PC-3 (cell line): ENCODE data around the gene PRPF19. TPM values are rescaled to one million over a fixed set of nuclear protein-coding genes. Genes with fewer than 3 reads are reported as not detected.
A peak's percentile ranks its signal among the peaks of the same experiment; 100 is the strongest.

ENCODE experiments used
- ATAC-seq: fragments of 200-7000 bp; cut with Tn5 transposase; 2 replicates; pipeline ENCODE4 v1.9.1; 2020; ENCODE audit warnings: mild to moderate bottlenecking, moderate library complexity
- Bru-seq: library from RNA; stranded (reverse); fragments of 400-500 nt; gene quantifications from one replicate; lab custom pipeline; 2021; lab: Mats Ljungman, UMichigan
- BruChase-seq, 2 experiments: library from RNA; stranded (reverse); fragments of 400-500 nt; gene quantifications; one replicate each; lab custom pipeline; 2021; lab: Mats Ljungman, UMichigan
- BruUV-seq: library from RNA; stranded (reverse); fragments of 400-500 nt; replicated peaks from 2 replicates; lab custom pipeline; 2021; lab: Mats Ljungman, UMichigan
- CTCF ChIA-PET: fragments of 300-600 bp; sonication (Branson Sonifier 250); formaldehyde crosslinking; loops from one replicate; lab custom pipeline; 2022; ENCODE audit warnings: antibody characterized with exemption; lab: Charles Lee
- POLR2A ChIA-PET: fragments of 300-600 bp; sonication (Branson Sonifier 250); formaldehyde crosslinking; loops from one replicate; lab custom pipeline; 2022; ENCODE audit warnings: antibody characterized with exemption; ENCODE audit not compliant: unreplicated experiment; lab: Charles Lee
- DNase-seq: peaks from one replicate; pipeline ENCODE4 v3.0.0-alpha.2; 2015
- H2AFZ ChIP-seq: fragments of 300-600 bp; sonication (generic); 2 replicates; pipeline ENCODE4 v1.6.0; 2016; ENCODE audit warnings: antibody characterized with exemption, low read length
- H3F3A ChIP-seq: fragments of 300-600 bp; sonication (generic); one replicate; pipeline ENCODE4 v1.6.0; 2017; ENCODE audit warnings: antibody characterized with exemption, low read length, control low read depth, mild to moderate bottlenecking; ENCODE audit not compliant: unreplicated experiment
- H3K27ac ChIP-seq: fragments of 300-600 bp; sonication (generic); 2 replicates; pipeline ENCODE4 v1.5.1; 2016; ENCODE audit warnings: mild to moderate bottlenecking, low read length
- H3K27me3 ChIP-seq: fragments of 300-600 bp; sonication (generic); 2 replicates; pipeline ENCODE4 v1.6.1; 2016; ENCODE audit warnings: low read length, mixed read lengths
- H3K36me3 ChIP-seq: fragments of 300-600 bp; sonication (generic); 2 replicates; pipeline ENCODE4 v1.6.1; 2016; ENCODE audit warnings: low read depth, mixed run types, low read length, mixed read lengths
- H3K4me1 ChIP-seq: fragments of 300-600 bp; sonication (generic); 2 replicates; pipeline ENCODE4 v1.5.1; 2016; ENCODE audit warnings: low read length; ENCODE audit not compliant: insufficient read depth
- H3K4me2 ChIP-seq: fragments of 300-600 bp; sonication (generic); 2 replicates; pipeline ENCODE4 v1.6.0; 2016; ENCODE audit warnings: low read length
- H3K4me3 ChIP-seq: fragments of 300-600 bp; sonication (generic); 2 replicates; pipeline ENCODE4 v1.5.1; 2016; ENCODE audit warnings: mild to moderate bottlenecking, low read length, mixed read lengths
- H3K79me2 ChIP-seq: fragments of 300-600 bp; sonication (generic); 2 replicates; pipeline ENCODE4 v1.6.1; 2017; ENCODE audit warnings: low read length, mixed read lengths
- H3K9ac ChIP-seq: fragments of 300-600 bp; sonication (generic); 2 replicates; pipeline ENCODE4 v1.6.0; 2016; ENCODE audit warnings: mild to moderate bottlenecking, low read length
- H3K9me2 ChIP-seq: fragments of 300-600 bp; sonication (generic); replicated peaks from 2 replicates; pipeline ENCODE4 v1.6.1; 2016; ENCODE audit warnings: mixed run types, low read length, mixed read lengths
- H3K9me3 ChIP-seq: fragments of 300-600 bp; sonication (generic); 2 replicates; pipeline ENCODE4 v1.6.1; 2016; ENCODE audit warnings: low read length, mixed read lengths
- H4K20me1 ChIP-seq: fragments of 300-600 bp; sonication (generic); 2 replicates; pipeline ENCODE4 v1.6.1; 2016; ENCODE audit warnings: low read length, mixed read lengths
- EZH2 ChIP-seq: fragments of 300-600 bp; sonication (generic); IDR thresholded peaks from one replicate; pipeline ENCODE4 v1.6.1; 2017; ENCODE audit warnings: antibody characterized with exemption, mild to moderate bottlenecking, low read length; ENCODE audit not compliant: unreplicated experiment
- EZH2phosphoT487 ChIP-seq: fragments of 300-600 bp; sonication (generic); IDR thresholded peaks from 2 replicates; pipeline ENCODE4 v1.6.1; 2018; ENCODE audit warnings: mild to moderate bottlenecking, antibody characterized with exemption, low read length, borderline replicate concordance
- intact Hi-C: fragments of 100-400 bp; cut with micrococcal nuclease; formaldehyde crosslinking; loops from 2 replicates; pipeline ENCODE4 v1.9.0; 2023
- long read RNA-seq: library from polyadenylated mRNA; unstranded; transcript quantifications from one replicate; pipeline ENCODE4 v2.0.0, GENCODE V29; 2021; ENCODE audit not compliant: unreplicated experiment
- total RNA-seq: library from RNA; depleted of rRNA; stranded (reverse); fragments of >200 nt; gene quantifications from 2 replicates; pipeline ENCODE4 v1.2.3, GENCODE V29; 2014; rRNA removed
- TF ChIP-seq, protein P1 (sequence below): fragments of 300-600 bp; sonication (generic); conservative IDR thresholded peaks from 2 replicates; pipeline ENCODE4 v1.5.1; 2017; ENCODE audit warnings: antibody characterized with exemption, low read depth, mild to moderate bottlenecking, low read length

The PRPF19 gene
- total RNA-seq (165 and 177 TPM in 2 replicates), Bru-seq, nascent RNA (percentile 93 among the genes with signal in this experiment), BruChase-seq, experiment 1, labeled RNA remaining after a 6-hour chase (percentile 93 among the genes with signal in this experiment), BruChase-seq, experiment 2, labeled RNA remaining after a 2-hour chase (percentile 94 among the genes with signal in this experiment)
- long read RNA-seq, partial matches to known transcripts, result 4 of 20 reads
- long read RNA-seq, other reads (novel, unspliced or antisense), result 14 of 20 reads

DNA sequence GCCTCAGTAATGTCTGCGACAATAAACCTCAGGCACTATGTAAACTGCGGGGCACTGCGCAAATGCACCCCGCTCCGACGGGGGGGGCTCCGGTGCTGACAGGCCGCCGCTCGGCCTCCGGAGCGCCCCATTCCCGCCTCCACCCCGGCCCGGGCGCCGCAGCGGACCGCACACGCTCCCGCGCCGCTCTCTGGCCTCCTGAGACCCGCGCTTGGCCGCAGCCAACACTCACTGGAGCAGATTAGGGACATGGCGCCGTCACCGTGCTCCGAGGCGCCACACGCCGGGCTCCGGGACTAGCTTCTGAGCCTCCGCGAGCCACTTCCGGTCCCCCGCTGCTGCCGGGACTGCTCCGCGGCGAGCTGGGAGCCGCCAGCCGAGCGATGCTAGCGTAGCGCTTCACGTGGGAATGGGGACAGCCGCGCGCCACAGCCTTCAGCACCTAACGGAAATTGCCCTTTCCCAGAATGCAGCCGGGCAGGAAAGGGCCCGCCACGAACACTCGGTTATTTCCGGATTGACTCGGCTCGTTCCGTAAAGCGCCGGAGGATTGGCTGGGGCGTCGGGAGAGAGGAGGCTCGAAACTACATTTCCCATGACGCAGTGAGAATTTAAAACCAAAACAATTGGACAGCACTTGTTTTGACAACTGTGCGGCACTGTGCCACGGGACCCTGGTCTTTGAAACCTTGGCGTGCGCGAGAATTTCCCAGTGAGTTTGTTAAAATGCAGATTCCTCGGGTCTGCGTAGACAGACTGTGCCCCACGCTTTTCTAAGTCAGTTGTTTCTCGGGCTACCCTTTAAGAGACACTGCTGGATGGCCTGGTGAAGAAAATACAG is at the start of gene PRPF19:
Gene PRPF19, minus strand, starts transcription at position 454 of the 841 bp plus-strand sequence. Its CDS starts 203 bp downstream, at position 251.
- Histone ChIP-seq H3K4me1 (peaks cover 19% of the 10 kb centered on the region), H3K36me3 (peaks cover 30% of the 10 kb centered on the region), H2AFZ (peak within 1 kb of the TSS; percentile 86), H4K20me1 (peaks cover 32% of the 10 kb centered on the region), H3K9me2 (no peaks in the 10 kb centered on the region), H3K9me3 (no peaks in the 10 kb centered on the region), H3K27ac (peak within 1 kb of the TSS; percentile 81), H3K27me3 (no peaks in the 10 kb centered on the region), H3K4me3 (peak within 1 kb of the TSS; percentile 85), H3K4me2 (peak within 1 kb of the TSS; percentile 96), H3K79me2 (peaks cover 43% of the 10 kb centered on the region), H3F3A (no peaks in the 10 kb centered on the region), H3K9ac (peak within 1 kb of the TSS; percentile 96)
- ChIA-PET POLR2A (no interaction called here), CTCF (interaction anchor here (0.6 kb wide), 1 partner anchor 1155 kb away, joined by 4 read pairs; no protein-coding TSS in a partner anchor)
- intact Hi-C loops, result no loop called here
- no peak for TF ChIP-seq EZH2phosphoT487
- TF ChIP-seq, protein P1, sequence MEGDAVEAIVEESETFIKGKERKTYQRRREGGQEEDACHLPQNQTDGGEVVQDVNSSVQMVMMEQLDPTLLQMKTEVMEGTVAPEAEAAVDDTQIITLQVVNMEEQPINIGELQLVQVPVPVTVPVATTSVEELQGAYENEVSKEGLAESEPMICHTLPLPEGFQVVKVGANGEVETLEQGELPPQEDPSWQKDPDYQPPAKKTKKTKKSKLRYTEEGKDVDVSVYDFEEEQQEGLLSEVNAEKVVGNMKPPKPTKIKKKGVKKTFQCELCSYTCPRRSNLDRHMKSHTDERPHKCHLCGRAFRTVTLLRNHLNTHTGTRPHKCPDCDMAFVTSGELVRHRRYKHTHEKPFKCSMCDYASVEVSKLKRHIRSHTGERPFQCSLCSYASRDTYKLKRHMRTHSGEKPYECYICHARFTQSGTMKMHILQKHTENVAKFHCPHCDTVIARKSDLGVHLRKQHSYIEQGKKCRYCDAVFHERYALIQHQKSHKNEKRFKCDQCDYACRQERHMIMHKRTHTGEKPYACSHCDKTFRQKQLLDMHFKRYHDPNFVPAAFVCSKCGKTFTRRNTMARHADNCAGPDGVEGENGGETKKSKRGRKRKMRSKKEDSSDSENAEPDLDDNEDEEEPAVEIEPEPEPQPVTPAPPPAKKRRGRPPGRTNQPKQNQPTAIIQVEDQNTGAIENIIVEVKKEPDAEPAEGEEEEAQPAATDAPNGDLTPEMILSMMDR, result no peak
- no peak for TF ChIP-seq EZH2
- ATAC-seq, result peak; percentile 95
- BruUV-seq, result no TSS peak
- DNase-seq, result peak; percentile 100

DNA sequence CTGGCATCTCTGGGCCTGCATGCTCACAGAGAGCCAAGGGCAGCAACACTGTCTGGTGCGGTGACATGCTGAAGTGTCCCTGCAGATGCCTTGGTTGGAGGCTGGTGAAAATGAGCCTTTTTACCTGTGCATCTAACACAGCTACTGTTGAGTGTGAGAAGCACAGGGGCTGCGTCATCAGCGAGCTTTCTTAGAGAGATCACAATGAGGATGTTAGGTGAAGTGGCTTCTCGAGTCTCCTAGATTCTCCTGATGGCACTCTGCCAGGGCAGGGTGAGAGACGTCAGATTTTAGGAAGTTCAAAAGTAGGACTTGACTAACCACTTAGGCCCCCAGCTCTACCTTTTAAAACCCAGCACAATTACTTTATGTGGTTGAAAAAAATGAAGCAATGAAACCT is 49.2 kb upstream of the PRPF19 start:
- Histone ChIP-seq H2AFZ (no peak overlapping the region), H3K27ac (no peak overlapping the region), H3K9me3 (no peaks in the 10 kb centered on the region), H3K9ac (no peak overlapping the region), H4K20me1 (no peaks in the 10 kb centered on the region), H3K4me1 (no peaks in the 10 kb centered on the region), H3K9me2 (no peaks in the 10 kb centered on the region), H3K27me3 (peaks cover 10% of the 10 kb centered on the region; the same call in 1 of the 2 replicates), H3K36me3 (no peaks in the 10 kb centered on the region), H3K4me2 (no peak overlapping the region), H3K4me3 (no peak overlapping the region), H3K79me2 (no peaks in the 10 kb centered on the region), H3F3A (no peaks in the 10 kb centered on the region)
- TF ChIP-seq EZH2 (no peak), EZH2phosphoT487 (no peak)
- TF ChIP-seq, protein P1, result no peak
- POLR2A ChIA-PET, result no interaction called here
- intact Hi-C loops, result no loop called here
- DNase-seq (no peak), ATAC-seq (no peak)
- CTCF ChIA-PET, result no interaction called here
- no TSS peak for BruUV-seq
